ENCODE data around the gene CNIH2. TPM values are rescaled to one million over a fixed set of nuclear protein-coding genes. Genes with fewer than 3 reads are reported as not detected.

CNIH2 gene
- total and polyA plus RNA-seq, 9 of the 15 experiments (the other 6 are each of a cell fraction or from before 2014, with no cell fraction given), result 0.26 to 0.89 (median 0.40) TPM; not detected in 4

GRCh38 chr11:66313321-66314185, 35.6 kb downstream of the CNIH2 start (continued):
- peak; percentile 56; the same call in 1 of the 2 replicates for TF ChIP-seq ZBTB33 (CRISPR knock-in tag; IDR thresholded peaks at IDR 0.05)
- TF ChIP-seq MTF1 (CRISPR knock-in tag; IDR thresholded peaks at IDR 0.05; ENCODE audit: borderline replicate concordance), result no peak
- no peak for TF ChIP-seq BMI1 (IDR thresholded peaks at IDR 0.05; ENCODE audit: low read length)
- TF ChIP-seq ZBTB8A (IDR thresholded peaks at IDR 0.05; ENCODE audit: partially characterized antibody), result no peak
- no peak for TF ChIP-seq KDM4B (IDR thresholded peaks at IDR 0.05; ENCODE audit: borderline replicate concordance in 2 of 2, low read depth in 1 of 2)
- TF ChIP-seq THAP7 (CRISPR knock-in tag; IDR thresholded peaks at IDR 0.05), result no peak
- no peak for TF ChIP-seq IRF9 (tag; IDR thresholded peaks at IDR 0.05)
- TF ChIP-seq FOXP4 (CRISPR knock-in tag; IDR thresholded peaks at IDR 0.05; ENCODE audit: borderline replicate concordance), result no peak

All from K562 (cell line).